GM15510 (cell line): ENCODE measurements around the gene DROSHA.

ENCODE experiments used
- POLR2A ChIP-seq: IDR thresholded peaks from 3 replicates; pipeline ENCODE4 v1.6.1; 2011; ENCODE audit warnings: borderline replicate concordance; ENCODE audit not compliant: insufficient read length; ENCODE audit errors: extremely low read depth

Gene DROSHA

DNA sequence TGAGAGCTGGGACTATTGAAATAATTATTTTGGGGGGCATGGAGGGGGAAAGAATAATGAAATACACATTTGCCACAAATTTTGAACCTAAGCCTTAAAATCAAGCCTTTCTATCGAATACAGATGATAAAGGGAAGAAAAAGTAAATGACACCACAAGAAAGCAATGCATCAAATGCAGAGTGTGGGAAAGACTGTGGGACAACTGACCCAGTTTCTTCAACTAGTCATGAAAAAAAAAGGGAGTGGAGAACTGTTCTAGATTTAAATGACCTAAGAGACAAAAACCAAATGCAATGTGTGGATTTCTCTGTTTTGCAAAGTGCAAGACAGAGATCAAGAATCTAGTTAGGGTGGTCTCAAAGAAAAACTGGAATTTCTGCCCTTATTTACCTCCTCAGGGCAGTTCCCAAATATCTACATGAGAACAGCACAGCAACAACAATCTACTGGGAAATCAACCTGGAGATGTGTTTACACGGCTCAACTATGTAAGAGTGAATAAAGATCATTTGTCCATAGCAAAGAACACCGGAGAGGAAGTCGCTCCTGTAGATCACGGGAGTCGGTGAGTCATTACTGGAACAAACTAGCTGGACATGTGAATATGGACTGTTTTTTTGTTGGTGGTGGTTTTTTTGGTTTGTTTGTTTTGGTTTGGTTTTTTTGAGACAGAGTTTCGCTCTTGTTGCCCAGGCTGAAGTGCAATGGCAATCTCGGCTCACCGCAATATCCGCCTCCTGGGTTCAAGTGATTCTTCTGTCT lies 145.9 kb downstream of the DROSHA start:
- no peak for TF ChIP-seq POLR2A

DNA sequence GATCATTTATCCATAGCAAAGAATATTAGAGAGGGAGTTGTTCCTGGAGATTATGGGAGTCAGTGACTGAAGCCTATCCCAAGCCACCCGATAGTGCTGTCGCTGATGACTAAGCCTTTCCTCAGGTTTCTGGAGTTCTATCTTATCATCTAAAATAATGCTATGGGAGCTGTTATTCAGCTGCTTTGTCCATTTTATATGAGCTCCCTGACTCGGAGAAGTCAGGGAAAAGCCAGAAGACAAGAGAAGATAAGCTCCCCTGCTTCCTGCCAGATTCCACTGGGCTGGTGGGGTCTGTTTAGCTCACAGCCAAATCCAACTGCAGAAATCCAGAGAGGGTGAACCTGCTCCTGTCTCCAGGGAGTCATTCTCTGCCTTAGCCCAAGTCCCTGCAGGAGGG lies 148.2 kb downstream of the DROSHA start:
- no peak for TF ChIP-seq POLR2A

DNA sequence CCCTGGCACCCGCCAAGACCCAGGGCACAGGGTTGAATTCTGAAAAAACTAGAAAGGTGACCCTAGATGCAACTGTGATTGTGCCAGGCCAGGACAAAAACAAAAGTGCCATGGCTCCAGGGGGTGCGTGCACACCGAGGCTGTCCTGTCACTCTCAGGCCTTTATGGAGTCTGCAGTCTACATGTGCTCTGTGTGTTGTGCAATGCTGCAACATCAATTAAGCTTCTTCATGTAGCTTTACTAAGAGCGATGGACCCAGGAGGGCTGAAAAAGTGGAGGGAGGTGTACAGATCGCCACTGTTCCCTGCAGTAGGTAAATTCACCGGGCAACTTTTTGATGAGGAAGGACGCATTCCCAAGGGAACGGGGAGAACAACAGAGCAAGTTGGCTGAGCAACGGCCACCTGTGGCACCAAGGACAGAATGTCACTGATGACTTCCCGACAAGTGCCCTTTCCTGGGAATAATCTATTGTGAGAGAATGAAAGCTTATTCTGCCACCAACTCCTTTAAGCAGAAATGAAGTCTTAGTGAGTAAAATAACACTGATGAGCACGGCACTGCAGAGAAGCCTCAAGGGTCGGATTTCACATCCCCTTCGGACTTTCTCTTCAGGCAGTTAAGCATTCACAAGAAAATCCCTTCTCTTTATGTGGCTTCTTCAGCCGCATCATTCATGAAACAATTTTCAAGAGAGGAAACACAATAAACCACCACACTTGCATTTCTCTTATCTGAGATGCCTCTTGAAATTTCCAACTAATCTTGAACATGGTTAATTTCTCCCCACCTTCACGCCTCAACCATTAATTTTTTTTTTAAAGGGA lies 149.6 kb downstream of the DROSHA start:
- TF ChIP-seq POLR2A, result no peak

DNA sequence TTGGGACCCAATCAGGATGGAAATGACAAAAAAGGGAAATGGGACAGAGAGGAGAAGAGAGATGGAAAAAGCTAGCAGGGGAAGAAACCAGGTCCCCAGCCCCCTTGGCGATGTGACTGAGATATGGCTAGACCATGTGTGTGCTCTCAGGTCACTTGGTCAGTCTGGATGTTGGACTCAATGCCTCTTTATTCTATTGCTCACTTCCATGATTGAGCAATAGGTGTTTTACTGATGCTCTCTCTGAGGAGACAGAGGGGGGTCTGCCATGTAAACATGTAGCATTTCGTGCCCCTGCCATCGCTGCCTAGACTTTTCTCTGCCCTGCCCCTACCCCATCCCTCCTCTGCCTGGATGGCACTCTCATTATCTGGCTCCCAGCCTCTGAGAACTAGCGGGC lies 150.6 kb downstream of the DROSHA start:
- no peak for TF ChIP-seq POLR2A

DNA sequence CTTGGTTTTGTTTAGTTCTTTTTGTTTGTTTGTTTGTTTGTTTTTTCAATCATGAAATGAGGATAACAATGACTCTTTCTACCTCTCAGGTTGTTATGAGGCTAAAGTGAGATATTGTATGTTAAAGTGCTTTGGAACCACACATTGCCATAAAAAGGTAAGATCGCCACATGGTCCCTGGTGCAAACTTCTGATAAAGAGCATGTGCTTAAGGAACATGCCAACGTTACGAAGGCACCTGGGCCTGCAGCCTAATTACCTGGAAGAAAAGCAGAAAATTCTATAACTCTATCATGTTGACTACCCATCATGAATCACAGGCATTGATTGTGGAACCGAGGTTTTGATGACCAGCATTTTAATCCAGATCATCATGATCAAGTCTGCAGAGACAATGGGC lies 151.8 kb downstream of the DROSHA start:
- no peak for TF ChIP-seq POLR2A

DNA sequence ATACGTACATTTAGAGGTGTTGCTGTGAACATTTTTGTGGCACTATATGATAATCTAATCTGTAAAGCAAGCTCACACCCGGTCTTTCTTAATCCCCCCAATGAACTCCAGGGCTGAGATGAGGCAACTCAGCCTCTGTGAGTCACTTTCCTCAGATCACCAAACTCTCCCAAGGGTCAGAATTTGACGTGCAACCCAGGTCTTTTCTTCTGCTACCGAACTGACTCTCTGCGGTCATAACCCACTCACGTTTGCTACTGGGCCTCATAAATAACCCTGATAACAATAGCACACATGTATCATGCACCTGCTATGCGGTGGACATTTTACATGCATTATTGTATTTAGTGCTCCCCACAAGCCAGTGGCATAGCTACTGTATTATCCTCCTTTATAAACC lies 153.1 kb downstream of the DROSHA start:
- no peak for TF ChIP-seq POLR2A

DNA sequence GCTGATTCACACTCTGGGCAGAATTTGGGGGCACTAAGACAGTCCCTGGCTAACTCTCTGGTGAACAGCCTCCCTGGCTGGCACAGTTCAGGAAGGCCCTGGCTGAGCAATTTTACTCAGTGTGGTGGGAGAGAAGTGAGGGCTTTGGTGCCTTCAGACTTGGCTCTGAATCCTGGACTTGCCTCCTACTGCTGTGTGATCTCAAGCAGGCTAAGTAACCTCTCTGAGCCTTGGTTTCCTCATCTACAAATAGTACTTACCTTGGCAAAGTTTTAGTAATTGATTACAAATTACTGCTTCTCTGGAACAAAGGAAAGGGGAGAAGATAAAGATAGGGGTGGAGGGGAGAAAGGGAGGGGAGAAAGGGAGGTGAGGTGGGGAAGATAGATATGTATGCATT lies 153.8 kb downstream of the DROSHA start:
- no peak for TF ChIP-seq POLR2A

DNA sequence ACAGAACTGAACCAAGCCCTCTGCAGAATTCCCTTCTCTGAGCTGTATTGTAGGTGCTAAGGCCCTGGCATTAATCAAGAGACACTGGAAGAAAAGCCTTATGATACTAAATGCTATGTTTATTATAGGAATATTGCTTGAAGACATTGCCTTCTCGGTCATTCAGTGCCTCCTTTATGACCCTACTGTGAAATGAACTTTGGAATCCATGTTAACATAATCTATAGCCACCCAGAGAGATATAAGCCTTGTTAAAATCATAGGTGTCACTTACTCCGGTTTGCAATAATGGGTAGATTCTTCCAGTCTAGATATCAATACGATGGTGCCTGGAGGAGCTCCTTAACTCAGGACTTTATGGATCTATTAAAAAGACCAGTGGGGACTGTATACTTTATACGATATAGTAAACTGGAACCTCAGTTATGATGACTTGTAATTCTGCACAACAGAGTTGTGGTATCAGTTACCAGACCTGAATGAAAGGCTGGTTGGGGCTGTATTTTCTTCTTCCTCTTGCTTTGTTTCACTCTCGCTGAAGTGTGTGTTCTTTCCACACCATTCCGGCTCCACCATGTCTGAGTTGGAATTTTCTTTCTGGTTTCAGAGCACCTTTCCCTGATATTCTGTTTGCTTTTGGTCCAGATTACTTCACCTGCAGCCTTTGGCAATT lies 154.5 kb downstream of the DROSHA start:
- no peak for TF ChIP-seq POLR2A

DNA sequence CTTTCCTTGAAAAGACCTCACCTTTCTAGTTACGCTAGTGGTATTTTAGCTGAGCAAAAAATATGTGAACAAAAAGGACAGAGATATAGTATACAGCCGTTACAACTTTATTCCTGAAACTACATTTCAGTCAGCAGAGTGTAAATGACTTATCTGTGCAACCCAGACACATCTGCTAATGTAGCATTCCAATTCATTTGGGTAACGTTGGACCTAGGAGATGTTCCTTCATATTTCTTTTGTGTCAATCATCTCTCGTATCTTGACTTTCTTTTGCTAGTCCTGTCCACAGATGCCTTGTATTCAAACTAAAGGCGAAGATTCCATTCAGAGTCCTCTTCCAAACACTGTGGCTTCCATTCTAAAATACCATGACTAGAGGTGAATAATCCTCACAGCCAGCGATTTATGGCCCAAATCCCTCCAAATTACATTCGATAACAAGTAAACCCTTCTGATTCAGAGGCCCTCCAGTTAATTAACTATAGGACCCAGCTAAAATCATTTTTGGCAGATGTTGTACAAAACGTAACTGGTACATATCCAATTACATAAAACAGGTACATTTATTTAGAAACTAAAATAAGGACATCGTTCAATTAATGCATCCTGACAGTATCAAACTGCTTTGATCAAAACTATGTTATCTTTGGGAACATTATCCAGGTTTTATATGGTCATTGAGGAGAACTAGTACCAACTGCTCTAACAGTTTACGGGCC lies 155.7 kb downstream of the DROSHA start:
- TF ChIP-seq POLR2A, result no peak

DNA sequence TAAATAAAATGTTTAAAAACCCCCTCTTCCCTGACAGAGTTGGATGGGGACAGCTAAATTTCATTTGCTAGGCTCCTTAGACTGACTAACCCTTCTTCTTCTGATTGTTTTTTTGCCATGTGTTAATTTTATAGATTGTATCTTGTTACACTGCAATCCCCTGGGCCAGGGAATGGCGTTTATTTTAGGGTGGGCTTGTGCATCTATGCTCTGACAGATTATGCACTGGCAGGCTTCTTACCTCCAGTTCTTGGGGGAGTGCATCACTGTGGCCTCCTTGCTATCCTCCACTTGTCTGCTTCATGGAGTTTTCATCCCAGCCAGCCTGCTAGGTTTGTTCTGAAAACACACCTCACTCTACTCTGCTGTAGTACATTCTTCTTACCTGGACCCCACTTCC lies 159.8 kb downstream of the DROSHA start:
- no peak for TF ChIP-seq POLR2A

DNA sequence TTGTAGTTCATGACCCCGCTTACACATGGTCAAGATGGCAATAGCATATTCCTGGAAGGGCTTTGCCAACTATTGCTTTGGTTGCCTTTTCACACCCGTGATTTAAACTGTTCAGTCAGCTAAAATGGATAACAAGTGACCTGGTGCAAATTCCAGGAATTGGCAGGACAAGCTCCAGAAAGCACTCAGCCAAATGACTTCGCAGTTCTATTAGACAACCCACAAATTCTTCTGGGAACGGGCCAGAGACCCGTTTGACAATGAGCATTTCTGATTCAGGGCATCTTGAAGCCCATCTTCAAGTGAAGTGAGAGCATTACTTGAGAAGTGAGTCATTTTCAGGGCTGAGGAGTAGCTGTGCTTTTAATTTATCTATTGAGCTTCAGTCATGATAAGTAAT lies 165.0 kb downstream of the DROSHA start:
- TF ChIP-seq POLR2A, result no peak

DNA sequence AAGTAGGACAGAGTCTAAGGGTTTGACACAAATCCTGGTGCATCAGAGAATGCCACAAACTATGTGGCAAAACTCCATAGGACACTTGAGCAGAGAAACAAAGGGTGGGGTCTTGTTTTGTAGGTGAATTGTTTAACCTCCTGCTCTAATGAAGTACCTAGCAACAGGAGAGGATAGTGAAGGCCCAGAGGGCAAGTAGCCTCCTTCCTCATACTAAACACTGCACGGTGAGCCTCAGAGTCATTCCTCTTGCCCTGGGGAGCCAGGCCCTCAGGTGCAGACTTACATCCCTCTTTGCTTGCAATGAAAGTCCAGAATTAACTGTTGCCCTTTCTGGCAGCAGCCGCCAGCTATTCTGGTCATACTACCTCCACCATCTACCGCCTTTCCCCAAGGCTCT lies 166.1 kb downstream of the DROSHA start:
- no peak for TF ChIP-seq POLR2A

DNA sequence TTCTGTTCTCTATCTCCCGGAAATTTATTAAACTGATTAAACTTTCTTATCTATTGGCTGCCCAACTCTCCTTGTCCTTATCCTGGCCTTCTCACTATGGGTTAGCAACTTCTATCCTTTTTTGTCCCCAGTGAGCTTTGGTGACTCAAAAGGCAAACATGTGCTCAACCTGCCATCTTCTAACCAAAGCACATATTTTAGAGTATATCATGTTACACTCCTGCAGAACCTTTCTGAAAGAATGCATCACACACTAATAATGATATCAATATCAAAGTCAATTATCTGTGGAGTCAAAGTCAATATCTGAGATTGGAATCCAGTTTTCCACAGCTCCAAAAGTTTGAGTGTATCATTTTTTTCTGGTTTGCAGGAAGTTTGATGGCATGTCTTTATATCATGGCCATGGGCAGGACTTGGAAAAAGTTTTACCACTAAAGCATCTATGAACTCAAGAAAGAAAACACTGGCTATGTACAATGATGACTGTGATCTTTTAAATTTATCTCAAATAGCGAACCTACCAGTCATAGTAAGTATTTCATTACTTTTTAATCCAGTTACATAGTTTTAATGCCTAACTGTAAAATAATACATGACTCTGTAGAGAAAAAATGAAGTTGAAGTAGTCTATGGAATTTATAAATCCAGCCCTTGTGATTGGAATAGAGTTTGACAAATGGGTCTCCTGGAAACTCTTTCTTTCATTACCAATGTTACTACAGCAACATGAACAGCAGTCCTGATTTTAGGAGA lies 166.8 kb downstream of the DROSHA start:
- no peak for TF ChIP-seq POLR2A

DNA sequence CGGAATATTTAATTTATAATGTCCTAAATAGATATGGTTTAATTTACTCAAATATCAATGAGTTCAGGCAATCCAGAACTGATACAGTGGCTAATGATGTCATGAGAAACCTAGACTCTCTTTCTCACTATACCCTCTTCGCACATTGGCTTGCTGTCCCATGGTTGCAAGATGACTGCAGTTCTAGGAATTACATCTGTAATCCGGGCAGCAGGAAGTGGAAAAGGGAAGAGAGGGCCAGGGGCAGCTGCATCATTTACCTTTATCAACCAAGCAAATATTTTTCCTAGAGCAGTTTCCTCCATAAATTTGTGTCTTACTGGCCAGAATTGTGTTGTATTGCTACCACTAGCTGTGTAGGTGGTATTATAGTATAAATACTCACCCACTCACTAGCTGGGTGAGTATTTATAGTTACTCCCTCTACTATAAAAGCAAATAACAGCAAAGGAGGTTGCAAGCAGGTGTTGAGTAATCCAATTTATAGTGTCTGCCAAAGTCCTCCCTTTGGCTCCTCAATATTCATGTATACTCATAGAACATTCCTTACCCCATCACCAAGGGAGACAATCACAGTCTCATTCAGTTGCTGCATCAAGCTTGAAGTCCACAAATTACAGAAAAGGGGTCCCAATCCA lies 168.8 kb downstream of the DROSHA start:
- no peak for TF ChIP-seq POLR2A

DNA sequence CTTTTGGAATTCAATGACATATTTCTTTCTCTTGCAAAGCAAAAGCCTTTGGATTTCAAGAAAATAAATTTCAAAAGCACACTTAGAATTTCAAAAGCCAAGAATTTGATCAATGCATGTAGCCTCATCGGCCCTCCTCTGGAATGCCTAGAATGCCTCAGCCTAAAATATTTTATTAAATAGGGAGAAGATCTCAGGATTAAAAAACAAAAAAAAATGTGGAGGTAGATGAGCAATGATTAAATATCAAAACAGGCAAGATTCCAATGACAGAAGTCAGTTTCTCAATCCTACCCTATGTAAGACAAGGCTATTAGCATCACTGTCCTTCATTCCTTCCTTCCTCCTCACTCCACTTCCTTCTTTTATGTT lies 169.4 kb downstream of the DROSHA start:
- TF ChIP-seq POLR2A, result no peak

DNA sequence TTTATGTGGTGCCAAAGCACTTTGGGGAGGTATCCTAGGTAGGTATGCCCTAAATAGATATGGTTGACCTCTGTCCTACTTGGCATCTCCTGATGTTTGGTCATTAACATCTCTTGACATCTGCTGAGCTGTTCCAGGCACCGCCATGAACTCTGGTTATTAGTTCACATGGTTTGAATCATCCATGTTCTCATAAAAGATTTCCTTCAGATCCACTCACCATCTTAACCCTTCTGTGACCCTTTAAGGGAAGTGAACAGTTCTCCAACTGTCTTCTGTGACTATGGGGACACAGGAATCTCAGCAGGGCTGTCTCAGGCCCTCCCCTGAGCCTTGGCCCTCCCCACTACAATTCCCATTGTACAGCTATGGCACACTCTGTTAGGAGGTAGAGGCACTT lies 170.7 kb downstream of the DROSHA start:
- no peak for TF ChIP-seq POLR2A
